Dendritic cell treated with granulocyte-macrophage colony-stimulating factor and Interleukin-4, amounts not matched to agents 40 ng/mL and 50 ng/mL, for 4 days (primary cell): Measurements from ENCODE around the gene SIPA1.
"Not testable (repeated sequence)": the region's sequence is repeated elsewhere in the genome, so short reads cannot be mapped to it uniquely, and the experiment has no call there.

Experiments
- H3K27ac Mint-ChIP-seq: one replicate; pipeline ENCODE4 v1.8.0; 2022; ENCODE audit warnings: mild to moderate bottlenecking, mixed read lengths
- H3K27me3 Mint-ChIP-seq: one replicate; pipeline ENCODE4 v1.8.0; 2022; ENCODE audit warnings: mild to moderate bottlenecking, mixed read lengths
- H3K36me3 Mint-ChIP-seq: one replicate; pipeline ENCODE4 v1.8.0; 2022; ENCODE audit warnings: low read depth, mixed read lengths
- H3K4me1 Mint-ChIP-seq: one replicate; pipeline ENCODE4 v1.8.0; 2022; ENCODE audit warnings: low read depth, mixed read lengths
- H3K4me3 Mint-ChIP-seq: one replicate; pipeline ENCODE4 v1.8.0; 2022; ENCODE audit warnings: mild to moderate bottlenecking, moderate library complexity, mixed read lengths
- H3K9me3 Mint-ChIP-seq: one replicate; pipeline ENCODE4 v1.8.0; 2022; ENCODE audit warnings: mixed read lengths
- intact Hi-C: fragments of 100-400 bp; cut with micrococcal nuclease; formaldehyde crosslinking; loops from one replicate; pipeline ENCODE4 v1.15.0; 2022

The SIPA1 gene

GRCh38 chr11:65661599-65662246 is 23.8 kb downstream of the SIPA1 start:
- Mint-ChIP-seq H3K4me1 (peaks cover 38% of the 10 kb centered on the region), H3K27ac (peak overlapping the region; percentile 95), H3K4me3 (peak overlapping the region; percentile 79), H3K36me3 (peaks cover 61% of the 10 kb centered on the region), H3K27me3 (no peaks in the 10 kb centered on the region), H3K9me3 (no peaks in the 10 kb centered on the region)
- intact Hi-C loops: no loop called here

GRCh38 chr11:65662247-65662798 is 24.4 kb downstream of the SIPA1 start:
- peak overlapping the region; percentile 95 for H3K27ac Mint-ChIP-seq
- no peaks in the 10 kb centered on the region for H3K27me3 Mint-ChIP-seq
- H3K9me3 Mint-ChIP-seq: no peaks in the 10 kb centered on the region
- intact Hi-C loops: no loop called here
- peaks cover 32% of the 10 kb centered on the region for H3K4me1 Mint-ChIP-seq
- peaks cover 55% of the 10 kb centered on the region for H3K36me3 Mint-ChIP-seq
- H3K4me3 Mint-ChIP-seq: peak overlapping the region; percentile 82

- Mint-ChIP-seq H3K4me1 (peaks cover 27% of the 10 kb centered on the region), H3K36me3 (peaks cover 48% of the 10 kb centered on the region), H3K27me3 (no peaks in the 10 kb centered on the region), H3K27ac (peak within 1 kb of the TSS; percentile 95), H3K4me3 (peak within 1 kb of the TSS; percentile 82), H3K9me3 (no peaks in the 10 kb centered on the region)
- intact Hi-C loops: loop anchor here (1.0 kb wide), 2 partner anchors 10 to 48 kb away; partner anchors contain the start of gene PCNX3
Observed at GRCh38 chr11:65662799-65663638, 25.1 kb downstream of the SIPA1 start, which contains the start of gene RELA. Gene RELA (minus strand): TSS chr11:65662916. CDS start chr11:65662832, 84 bp downstream.

- intact Hi-C loops: loop anchor here (1.0 kb wide), 2 partner anchors 10 to 48 kb away; partner anchors contain the start of gene PCNX3
- Mint-ChIP-seq H3K36me3 (peaks cover 41% of the 10 kb centered on the region), H3K4me3 (peak overlapping the region; percentile 82), H3K9me3 (no peaks in the 10 kb centered on the region), H3K27ac (peak overlapping the region; percentile 95), H3K27me3 (no peaks in the 10 kb centered on the region), H3K4me1 (peaks cover 27% of the 10 kb centered on the region)
Observed at GRCh38 chr11:65663639-65664200, 25.8 kb downstream of the SIPA1 start.

DNA sequence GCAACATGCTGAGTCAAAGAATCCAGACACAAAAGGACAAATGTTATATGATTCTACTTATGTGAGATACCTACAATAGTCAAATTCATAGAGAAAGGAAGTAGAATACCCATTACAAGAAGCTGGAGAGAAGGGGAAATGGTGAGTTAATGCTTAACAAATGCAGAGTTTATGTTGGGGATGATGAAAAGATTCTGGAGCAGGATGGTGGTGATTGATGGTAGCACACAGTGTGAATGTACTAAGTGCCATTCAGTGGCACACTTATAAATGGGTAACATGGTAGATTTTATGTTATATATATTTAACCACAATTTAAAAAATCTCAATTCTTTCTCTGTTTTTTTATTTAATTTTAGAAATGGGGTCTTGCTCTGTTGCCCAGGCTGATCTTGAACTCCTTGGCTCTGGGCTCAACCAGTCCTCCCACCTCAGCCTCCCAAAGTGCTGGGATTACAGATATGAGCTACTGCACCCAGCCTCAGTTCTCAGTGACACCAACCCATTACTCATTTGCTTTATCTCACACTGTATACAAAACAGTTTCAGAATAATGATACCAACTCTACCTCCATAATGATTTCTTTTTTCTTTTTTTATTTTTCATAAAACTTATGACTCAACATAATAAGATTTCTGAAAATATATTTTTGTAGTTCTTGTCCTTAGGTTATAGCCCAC is 34.4 kb downstream of the SIPA1 start:
- intact Hi-C loops: no loop called here
- no peaks in the 10 kb centered on the region for H3K9me3 Mint-ChIP-seq
- H3K36me3 Mint-ChIP-seq: no peaks in the 10 kb centered on the region

GRCh38 chr11:65672982-65673381 is 35.1 kb downstream of the SIPA1 start:
- Mint-ChIP-seq H3K4me1 (peaks cover 5% of the 10 kb centered on the region), H3K27ac (no peak overlapping the region), H3K4me3 (no peak overlapping the region), H3K27me3 (no peaks in the 10 kb centered on the region), H3K36me3 (no peaks in the 10 kb centered on the region), H3K9me3 (no peaks in the 10 kb centered on the region)
- intact Hi-C loops: no loop called here

More for the DNA sequence above, 34.4 kb downstream of the SIPA1 start:
- H3K4me3 Mint-ChIP-seq: no peak overlapping the region
- peaks cover 5% of the 10 kb centered on the region for H3K4me1 Mint-ChIP-seq
- H3K27me3 Mint-ChIP-seq: no peaks in the 10 kb centered on the region
- H3K27ac Mint-ChIP-seq: no peak overlapping the region

GRCh38 chr11:65680192-65680743 is 42.4 kb downstream of the SIPA1 start:
- Mint-ChIP-seq H3K4me3 (no peak overlapping the region), H3K27me3 (no peaks in the 10 kb centered on the region), H3K36me3 (no peaks in the 10 kb centered on the region), H3K4me1 (no peaks in the 10 kb centered on the region), H3K27ac (no peak overlapping the region), H3K9me3 (no peaks in the 10 kb centered on the region)
- intact Hi-C loops: no loop called here

DNA sequence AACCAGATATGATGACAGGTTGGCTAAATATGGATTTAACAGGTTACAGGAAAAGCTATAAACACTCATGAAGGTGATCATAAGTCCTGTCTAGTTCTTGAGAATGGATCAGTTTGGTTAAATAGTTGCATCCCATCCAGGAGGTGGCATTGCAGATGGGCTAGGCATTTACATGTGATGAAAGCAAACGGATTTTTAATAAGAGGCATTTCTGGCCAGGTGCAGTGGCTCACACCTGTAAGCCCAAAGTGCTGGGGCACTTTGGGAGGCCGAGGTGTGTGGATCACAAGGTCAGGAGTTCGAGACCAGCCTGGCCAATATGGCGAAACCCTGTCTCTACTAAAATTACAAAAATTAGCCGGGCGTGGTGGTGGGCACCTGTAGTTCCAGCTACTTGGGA is 45.6 kb downstream of the SIPA1 start:
- H3K27me3 Mint-ChIP-seq, H3K4me3 Mint-ChIP-seq, H3K9me3 Mint-ChIP-seq, H3K4me1 Mint-ChIP-seq, H3K27ac Mint-ChIP-seq, H3K36me3 Mint-ChIP-seq, intact Hi-C loops: not testable (repeated sequence)

DNA sequence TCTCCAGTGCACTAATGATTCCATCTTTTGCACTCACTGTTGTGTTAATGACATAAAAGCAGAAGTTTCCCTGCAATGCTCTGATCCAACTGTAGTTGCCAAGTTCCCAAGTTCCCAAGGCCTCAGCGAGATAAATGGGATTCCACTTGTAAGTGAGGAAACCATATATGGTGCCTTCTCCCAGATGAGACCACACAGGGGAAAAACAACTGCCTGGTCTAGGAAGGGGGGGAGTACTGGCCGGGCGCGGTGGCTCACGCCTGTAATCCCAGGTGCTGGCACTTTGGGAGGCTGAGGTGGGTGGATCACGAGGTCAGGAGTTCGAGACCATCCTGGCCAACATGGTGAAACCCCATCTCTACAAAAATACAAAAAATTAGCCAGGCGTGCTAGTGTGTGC is 48.1 kb downstream of the SIPA1 start:
- H3K27me3 Mint-ChIP-seq: no peaks in the 10 kb centered on the region
- H3K4me3 Mint-ChIP-seq: no peak overlapping the region
- intact Hi-C loops: no loop called here
- no peaks in the 10 kb centered on the region for H3K9me3 Mint-ChIP-seq
- H3K36me3 Mint-ChIP-seq: no peaks in the 10 kb centered on the region
- no peak overlapping the region for H3K27ac Mint-ChIP-seq
- no peaks in the 10 kb centered on the region for H3K4me1 Mint-ChIP-seq

- intact Hi-C loops, H3K4me1 Mint-ChIP-seq, H3K4me3 Mint-ChIP-seq, H3K9me3 Mint-ChIP-seq, H3K27me3 Mint-ChIP-seq, H3K27ac Mint-ChIP-seq, H3K36me3 Mint-ChIP-seq: not testable (repeated sequence)
Observed at GRCh38 chr11:65691847-65692246, 53.9 kb downstream of the SIPA1 start.

DNA sequence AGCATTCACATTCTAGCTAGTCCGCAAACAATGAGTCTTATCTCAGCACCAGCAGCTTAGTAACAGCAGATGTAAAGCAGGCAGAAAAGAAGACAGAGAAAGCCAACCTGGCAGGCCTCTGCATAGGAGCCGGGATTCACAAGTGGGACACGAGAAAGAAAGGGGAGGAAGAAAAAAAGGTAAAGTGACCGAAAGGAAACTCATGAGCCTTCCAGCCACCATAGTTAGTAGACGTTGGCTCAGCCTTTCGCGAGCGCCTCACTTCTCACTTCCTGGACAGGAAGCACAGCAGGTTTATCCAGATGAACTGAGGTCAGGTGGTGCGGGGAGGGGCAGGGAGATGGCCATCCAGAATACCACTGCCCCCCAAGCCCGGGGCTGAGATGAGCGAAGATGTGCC is 54.5 kb downstream of the SIPA1 start:
- H3K9me3 Mint-ChIP-seq: no peaks in the 10 kb centered on the region

DNA sequence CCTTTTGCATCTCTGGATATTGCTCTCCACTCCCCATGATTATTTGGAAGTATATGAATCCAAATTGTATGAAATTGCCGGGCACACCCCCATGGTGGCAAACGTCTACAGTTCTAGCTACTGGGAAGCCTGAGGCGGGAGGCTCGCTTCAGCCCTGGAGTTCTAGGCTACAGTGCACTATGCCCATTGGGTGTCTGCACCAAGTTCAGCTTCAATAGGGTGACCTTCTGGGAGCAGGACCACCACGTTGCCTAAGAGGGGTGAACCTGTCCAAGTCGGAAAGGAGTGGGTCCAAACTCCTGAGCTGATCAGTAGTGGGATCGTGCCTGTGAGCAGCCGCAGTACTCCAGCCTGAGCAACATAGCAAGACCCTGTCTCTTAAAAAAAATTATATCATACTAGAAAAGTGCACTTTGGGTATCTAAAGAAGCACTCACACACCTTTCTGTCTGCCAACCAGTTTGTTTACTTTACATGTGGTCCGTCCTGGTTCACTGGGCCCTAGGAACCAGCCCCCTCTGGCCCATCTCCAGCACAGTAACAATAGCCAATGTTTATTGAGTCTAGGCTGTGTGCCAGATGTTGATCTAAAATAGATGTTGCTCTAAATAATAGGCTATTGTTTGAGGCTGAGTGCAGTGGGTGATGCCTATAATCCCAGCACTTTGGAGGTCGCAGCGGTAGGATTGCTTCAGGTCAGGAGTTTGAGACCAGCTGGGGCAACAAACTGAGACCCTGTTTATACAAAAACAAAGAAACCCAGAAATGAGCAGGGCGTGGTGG is 57.7 kb downstream of the SIPA1 start:
- intact Hi-C loops: no loop called here
- Mint-ChIP-seq H3K36me3 (no peaks in the 10 kb centered on the region), H3K27me3 (no peaks in the 10 kb centered on the region), H3K9me3 (no peaks in the 10 kb centered on the region), H3K27ac (no peak overlapping the region), H3K4me1 (no peaks in the 10 kb centered on the region), H3K4me3 (no peak overlapping the region)

More for the DNA sequence above, 54.5 kb downstream of the SIPA1 start:
- no peaks in the 10 kb centered on the region for H3K36me3 Mint-ChIP-seq
- no peak overlapping the region for H3K27ac Mint-ChIP-seq
- no peak overlapping the region for H3K4me3 Mint-ChIP-seq
- no peaks in the 10 kb centered on the region for H3K4me1 Mint-ChIP-seq
- intact Hi-C loops: no loop called here
- no peaks in the 10 kb centered on the region for H3K27me3 Mint-ChIP-seq
